ENCODE data around the gene FKBP10. TPM values are rescaled to one million over a fixed set of nuclear protein-coding genes. Genes with fewer than 3 reads are reported as not detected.
"Not testable (repeated sequence)": the region's sequence is repeated elsewhere in the genome, so short reads cannot be mapped to it uniquely, and the experiment has no call there.

FKBP10 gene
- total RNA-seq, 2 experiments from 2014 or later = 0.36 TPM; not detected in 1

DNA sequence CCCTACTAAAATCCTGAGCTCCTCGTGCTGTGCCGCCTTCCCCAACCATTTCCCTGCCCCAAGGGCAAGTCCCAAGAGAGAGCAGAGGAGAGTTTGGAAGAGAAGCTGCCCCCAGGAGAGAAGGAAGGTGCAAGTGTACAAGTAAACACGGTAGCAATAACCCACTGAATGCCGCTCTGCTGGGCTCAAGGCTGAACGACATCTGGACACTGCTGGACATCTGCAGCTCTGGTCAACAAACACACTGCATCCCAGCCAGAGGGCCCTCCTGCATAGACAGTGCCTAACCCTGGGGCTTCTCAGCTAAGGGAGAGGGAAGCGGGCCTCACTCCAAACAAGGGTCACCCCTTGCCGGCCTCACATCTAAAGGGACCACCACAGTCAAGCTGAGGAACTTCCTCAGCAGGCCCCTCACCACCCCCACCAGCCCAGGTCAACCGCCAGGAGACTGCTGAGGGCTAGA is 39.0 kb upstream of the FKBP10 start:
- intact Hi-C loops (cut with micrococcal nuclease) = no loop called here
- Mint-ChIP-seq H3K4me1 (ENCODE audit: low read depth) (no peaks in the 10 kb centered on the region), H3K27ac (no peak overlapping the region), H3K4me3 (no peak overlapping the region), H3K27me3 (ENCODE audit: low read depth) (no peaks in the 10 kb centered on the region), H3K36me3 (ENCODE audit: low read depth) (no peaks in the 10 kb centered on the region), H3K9me3 (no peaks in the 10 kb centered on the region)
- DNase-seq = no peak
- CTCF ChIA-PET = interaction anchor here (1.0 kb wide), 1 partner anchor 37 kb away, joined by 3 read pairs; no protein-coding TSS in a partner anchor

DNA sequence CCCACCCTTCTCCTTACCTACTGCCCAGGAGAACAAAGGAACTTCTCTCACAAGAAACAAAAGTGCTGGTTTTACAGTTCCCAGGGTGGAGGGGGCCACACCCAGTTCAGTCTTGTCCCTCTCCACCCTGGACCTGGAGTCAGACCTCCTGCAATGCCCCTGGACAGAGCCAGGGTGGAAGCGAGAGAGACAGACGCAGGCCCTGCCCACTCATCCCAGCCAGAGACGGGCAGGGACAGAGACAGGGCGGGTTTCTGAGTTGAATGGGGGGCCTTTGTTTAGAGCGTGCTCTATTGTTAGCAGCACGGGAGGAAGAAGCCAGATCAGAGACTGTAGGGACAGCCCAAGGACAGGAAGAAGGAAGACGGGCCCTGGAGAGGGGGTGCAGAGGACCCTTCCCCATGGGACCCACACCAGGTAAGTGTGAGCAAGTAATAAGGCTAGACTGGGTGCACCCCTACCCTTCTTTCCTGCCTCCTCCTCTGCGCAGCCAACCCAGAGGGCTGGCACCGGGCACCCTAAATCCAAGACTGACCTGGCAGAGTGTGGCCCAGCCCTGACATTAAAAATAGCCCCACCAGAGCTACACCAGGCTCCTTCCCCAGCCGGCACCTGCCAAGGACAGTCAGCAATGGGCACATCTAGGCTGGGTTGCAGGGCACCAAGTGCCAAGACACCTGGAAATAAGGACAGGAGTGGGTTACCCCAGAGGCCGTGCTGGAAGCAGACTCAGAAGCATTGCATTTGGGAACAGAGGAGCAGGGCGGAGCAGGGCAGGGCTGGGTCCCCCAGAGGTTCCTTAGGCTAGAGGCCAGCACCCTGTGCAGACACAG is 37.2 kb upstream of the FKBP10 start:
- no peaks in the 10 kb centered on the region for H3K36me3 Mint-ChIP-seq (ENCODE audit: low read depth)
- DNase-seq = no peak
- CTCF ChIA-PET = no interaction called here
- no peak overlapping the region for H3K4me3 Mint-ChIP-seq
- intact Hi-C loops (cut with micrococcal nuclease) = no loop called here
- H3K9me3 Mint-ChIP-seq = no peaks in the 10 kb centered on the region
- no peak overlapping the region for H3K27ac Mint-ChIP-seq
- no peaks in the 10 kb centered on the region for H3K4me1 Mint-ChIP-seq (ENCODE audit: low read depth)
- H3K27me3 Mint-ChIP-seq (ENCODE audit: low read depth) = no peaks in the 10 kb centered on the region

DNA sequence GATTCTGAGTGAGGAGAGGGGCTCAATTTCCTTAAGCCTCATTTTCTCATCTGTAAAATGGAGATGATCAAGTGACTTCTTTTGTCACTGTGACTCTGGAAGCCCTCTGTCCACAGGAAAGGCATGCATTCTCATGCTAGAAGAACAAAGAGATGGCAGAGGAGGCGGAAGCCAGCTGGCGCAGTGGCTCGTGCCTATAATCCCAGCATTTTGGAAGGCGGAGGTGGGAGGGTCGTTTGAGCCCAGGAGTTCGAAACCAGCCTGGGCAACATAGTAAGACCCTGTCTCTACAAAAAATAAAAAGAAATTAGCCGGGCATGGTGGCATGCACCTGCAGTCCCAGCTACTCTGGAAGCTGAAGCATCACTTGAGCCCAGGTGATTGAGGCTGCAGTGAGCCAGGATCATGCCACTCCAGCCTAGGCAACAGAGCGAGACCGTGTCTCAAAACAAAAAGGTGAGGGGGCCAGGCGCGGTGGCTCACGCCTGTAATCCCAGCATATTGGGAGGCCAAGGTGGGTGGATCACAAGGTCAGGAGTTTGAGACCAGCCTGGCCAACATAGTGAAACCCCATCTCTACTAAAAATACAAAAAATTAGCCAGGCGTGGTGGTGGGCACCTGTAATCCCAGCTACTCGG is 36.4 kb upstream of the FKBP10 start:
- H3K4me1 Mint-ChIP-seq (ENCODE audit: low read depth); CTCF ChIA-PET; intact Hi-C loops (cut with micrococcal nuclease); H3K4me3 Mint-ChIP-seq; H3K36me3 Mint-ChIP-seq (ENCODE audit: low read depth); H3K9me3 Mint-ChIP-seq; H3K27ac Mint-ChIP-seq; H3K27me3 Mint-ChIP-seq (ENCODE audit: low read depth); DNase-seq: not testable (repeated sequence)

DNA sequence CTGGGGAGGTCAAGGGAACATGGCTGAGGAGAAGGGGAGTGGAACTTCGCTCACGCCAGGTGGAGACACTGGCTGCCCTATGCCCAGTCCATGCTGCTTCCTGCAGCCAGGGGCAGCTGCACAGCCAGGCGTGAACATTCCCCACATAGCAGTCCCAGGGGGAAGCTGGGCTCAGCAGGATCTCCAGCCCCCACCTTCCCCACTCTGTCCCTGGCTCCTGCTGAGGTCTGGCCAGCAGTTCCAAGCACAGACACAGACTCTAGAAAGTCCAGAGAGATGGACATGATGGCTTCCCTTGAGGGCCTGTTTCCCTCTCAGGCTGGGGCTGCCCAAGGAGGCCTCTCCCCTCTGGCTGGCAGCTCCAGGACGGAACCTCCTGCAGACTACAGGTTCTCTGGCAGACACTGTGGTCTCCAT is 35.6 kb upstream of the FKBP10 start:
- no peaks in the 10 kb centered on the region for H3K9me3 Mint-ChIP-seq
- peaks cover 4% of the 10 kb centered on the region for H3K27me3 Mint-ChIP-seq (ENCODE audit: low read depth)
- no peaks in the 10 kb centered on the region for H3K4me1 Mint-ChIP-seq (ENCODE audit: low read depth)
- intact Hi-C loops (cut with micrococcal nuclease) = no loop called here
- H3K4me3 Mint-ChIP-seq = no peak overlapping the region
- H3K27ac Mint-ChIP-seq = no peak overlapping the region
- no peak for DNase-seq
- CTCF ChIA-PET = interaction anchor here (1.2 kb wide), 1 partner anchor 81 kb away, joined by 3 read pairs; no protein-coding TSS in a partner anchor
- H3K36me3 Mint-ChIP-seq (ENCODE audit: low read depth) = no peaks in the 10 kb centered on the region

DNA sequence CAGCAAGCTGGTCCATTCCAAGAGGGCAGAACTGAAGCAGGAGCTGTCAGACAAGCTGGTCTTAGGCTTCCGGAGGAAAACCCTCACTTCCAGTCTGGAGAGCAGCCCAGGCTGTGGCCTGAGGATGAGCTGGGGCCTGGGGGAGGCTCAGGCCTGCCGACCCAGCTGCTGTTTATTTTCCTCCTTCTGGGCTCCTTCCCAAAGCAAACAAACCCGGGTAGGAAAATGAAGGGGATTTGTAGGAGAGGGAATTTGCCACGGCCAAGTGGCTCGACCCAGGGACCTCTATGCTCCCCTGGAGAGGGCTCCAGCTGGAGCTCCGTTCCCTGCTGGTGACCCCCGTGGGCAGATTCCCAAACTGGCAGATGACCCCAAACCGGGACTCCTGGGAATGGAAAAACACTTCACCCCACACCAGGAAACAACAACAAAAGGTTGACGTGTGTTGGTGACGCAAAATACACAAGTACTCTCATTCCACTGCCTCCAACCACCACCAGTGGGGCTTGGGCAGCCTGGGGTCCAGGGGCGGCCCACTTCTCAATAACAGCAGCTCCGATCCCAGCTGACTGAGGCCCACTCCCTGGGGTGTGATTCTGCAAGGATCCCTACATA is 35.1 kb upstream of the FKBP10 start:
- no peak for DNase-seq
- Mint-ChIP-seq H3K4me3 (no peak overlapping the region), H3K27ac (no peak overlapping the region), H3K9me3 (no peaks in the 10 kb centered on the region), H3K27me3 (ENCODE audit: low read depth) (peaks cover 8% of the 10 kb centered on the region), H3K4me1 (ENCODE audit: low read depth) (no peaks in the 10 kb centered on the region), H3K36me3 (ENCODE audit: low read depth) (no peaks in the 10 kb centered on the region)
- intact Hi-C loops (cut with micrococcal nuclease) = no loop called here
- CTCF ChIA-PET = interaction anchor here (1.2 kb wide), 1 partner anchor 82 kb away, joined by 3 read pairs; no protein-coding TSS in a partner anchor

DNA sequence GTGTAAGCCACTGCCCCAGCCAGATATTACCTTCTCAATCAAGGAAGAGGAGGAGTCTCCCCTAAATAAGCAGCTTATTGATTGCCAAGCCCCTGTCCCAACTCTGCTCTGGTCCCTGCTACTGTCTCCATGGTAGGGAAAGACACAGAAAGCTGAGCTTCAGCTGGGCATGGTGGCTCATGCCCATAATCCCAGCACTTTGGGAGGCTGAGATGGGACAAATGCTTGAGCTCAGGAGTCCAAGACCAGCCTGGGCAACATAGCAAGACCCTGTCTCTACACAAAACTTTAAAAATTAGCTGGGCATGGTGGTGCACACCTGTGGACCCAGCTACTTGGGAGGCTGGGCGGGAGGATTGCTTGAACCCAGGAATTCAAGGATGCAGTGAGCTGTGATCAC is 32.9 kb upstream of the FKBP10 start:
- no peak overlapping the region for H3K4me3 Mint-ChIP-seq
- H3K4me1 Mint-ChIP-seq (ENCODE audit: low read depth) = peaks cover 2% of the 10 kb centered on the region

DNA sequence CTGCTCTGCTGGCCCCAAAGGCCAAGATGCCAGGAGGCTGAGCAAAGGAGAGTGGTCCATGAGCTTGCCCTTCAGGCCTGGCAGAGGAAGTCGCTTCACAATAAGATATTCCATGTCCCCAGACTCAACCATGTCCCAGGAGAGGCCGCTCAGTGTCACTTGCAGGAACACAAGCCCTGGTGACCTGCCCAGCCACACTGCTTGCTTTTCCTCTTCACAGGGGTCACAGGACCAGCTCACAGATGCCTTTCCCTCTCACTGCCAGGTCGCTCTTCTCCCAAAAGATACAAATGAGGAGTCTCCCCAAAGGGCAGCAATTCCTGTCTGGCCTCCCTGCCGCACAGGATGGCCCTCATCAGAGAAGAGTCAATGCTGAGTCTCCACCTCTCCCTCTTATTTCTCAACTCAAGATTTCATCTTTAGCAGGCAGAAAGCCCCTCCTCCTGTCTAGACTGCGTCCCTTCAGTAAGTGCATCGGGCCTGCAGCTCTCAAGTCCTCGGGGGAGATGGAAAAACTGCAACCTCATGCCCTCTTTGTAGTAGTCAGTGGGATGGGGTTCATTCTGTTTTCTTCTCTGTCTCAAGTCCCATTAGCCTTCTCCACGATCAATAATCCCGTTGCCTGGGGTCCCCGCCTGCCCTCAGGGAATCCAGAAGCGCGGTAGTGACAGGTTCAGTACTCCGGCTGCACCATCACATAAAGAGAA is 31.2 kb upstream of the FKBP10 start:
- CTCF ChIA-PET = interaction anchor here (0.7 to 1.6 kb wide), 2 partner anchors 10 to 44 kb away, joined by 4 read pairs; no protein-coding TSS in a partner anchor
- Mint-ChIP-seq H3K27me3 (ENCODE audit: low read depth) (peaks cover 23% of the 10 kb centered on the region), H3K36me3 (ENCODE audit: low read depth) (no peaks in the 10 kb centered on the region), H3K4me1 (ENCODE audit: low read depth) (peaks cover 9% of the 10 kb centered on the region), H3K27ac (no peak overlapping the region), H3K4me3 (no peak overlapping the region), H3K9me3 (no peaks in the 10 kb centered on the region)
- intact Hi-C loops (cut with micrococcal nuclease) = no loop called here
- DNase-seq = no peak

More for the DNA sequence above, 32.9 kb upstream of the FKBP10 start:
- CTCF ChIA-PET = interaction anchor here (0.7 kb wide), 1 partner anchor 8 kb away, joined by 3 read pairs; no protein-coding TSS in a partner anchor
- Mint-ChIP-seq H3K9me3 (no peaks in the 10 kb centered on the region), H3K36me3 (ENCODE audit: low read depth) (no peaks in the 10 kb centered on the region), H3K27me3 (ENCODE audit: low read depth) (peaks cover 18% of the 10 kb centered on the region), H3K27ac (no peak overlapping the region)
- no peak for DNase-seq
- intact Hi-C loops (cut with micrococcal nuclease) = no loop called here

DNA sequence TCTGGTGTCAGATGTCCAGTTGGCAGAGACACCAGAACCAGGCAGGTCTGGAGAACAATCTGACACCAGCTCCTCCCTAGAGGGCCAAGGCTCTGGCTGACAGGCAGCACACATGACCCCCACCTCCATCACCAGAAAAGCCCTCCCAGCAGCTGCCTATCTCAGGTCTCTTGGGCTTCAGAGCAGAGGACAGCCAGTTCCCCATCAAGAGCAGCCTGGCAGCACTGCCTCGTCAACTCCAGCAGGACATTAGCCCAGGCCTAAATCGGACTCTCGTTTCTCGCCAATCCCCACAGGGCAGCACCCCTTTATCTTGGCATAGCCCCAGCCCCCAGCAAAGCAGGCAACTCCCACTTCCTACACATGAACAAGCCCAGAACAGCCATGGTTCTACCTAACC is 30.7 kb upstream of the FKBP10 start:
- CTCF ChIA-PET = no interaction called here
- Mint-ChIP-seq H3K4me3 (no peak overlapping the region), H3K36me3 (ENCODE audit: low read depth) (no peaks in the 10 kb centered on the region), H3K4me1 (ENCODE audit: low read depth) (peaks cover 13% of the 10 kb centered on the region), H3K27me3 (ENCODE audit: low read depth) (peaks cover 23% of the 10 kb centered on the region), H3K9me3 (no peaks in the 10 kb centered on the region), H3K27ac (no peak overlapping the region)
- DNase-seq = no peak
- intact Hi-C loops (cut with micrococcal nuclease) = no loop called here

DNA sequence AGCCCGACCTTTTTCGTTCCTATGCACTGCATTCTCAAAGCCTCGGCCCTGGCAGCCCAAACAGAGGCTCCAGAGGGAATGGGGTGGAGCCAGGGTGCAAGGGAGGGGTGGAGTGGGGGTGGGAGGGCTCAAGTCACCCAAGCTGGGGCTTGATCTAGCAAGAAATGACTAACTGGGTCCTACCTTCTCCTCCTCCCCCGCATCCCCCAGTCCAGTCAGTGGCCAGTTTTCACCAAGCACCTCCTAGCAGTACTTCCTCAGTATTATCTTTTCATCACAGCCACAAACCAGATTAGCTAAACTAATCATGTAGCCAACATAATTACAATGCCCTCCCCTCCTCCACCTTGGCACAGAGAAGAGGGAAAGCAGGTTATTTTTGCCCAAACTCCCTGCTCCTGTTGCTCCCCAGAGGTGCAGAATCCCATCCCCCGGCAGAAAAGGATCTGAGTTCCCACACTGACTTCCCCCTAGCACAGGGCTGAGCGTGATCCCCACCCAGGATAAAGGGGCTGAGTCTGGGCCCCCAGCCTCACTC is 28.5 kb upstream of the FKBP10 start:
- CTCF ChIA-PET = interaction anchor here (0.6 kb wide), 1 partner anchor 34 kb away, joined by 3 read pairs; no protein-coding TSS in a partner anchor
- H3K36me3 Mint-ChIP-seq (ENCODE audit: low read depth) = no peaks in the 10 kb centered on the region
- no peak overlapping the region for H3K4me3 Mint-ChIP-seq
- peaks cover 21% of the 10 kb centered on the region for H3K4me1 Mint-ChIP-seq (ENCODE audit: low read depth)
- H3K27ac Mint-ChIP-seq = no peak overlapping the region
- no peaks in the 10 kb centered on the region for H3K9me3 Mint-ChIP-seq
- no peak for DNase-seq
- peaks cover 23% of the 10 kb centered on the region for H3K27me3 Mint-ChIP-seq (ENCODE audit: low read depth)
- intact Hi-C loops (cut with micrococcal nuclease) = no loop called here

DNA sequence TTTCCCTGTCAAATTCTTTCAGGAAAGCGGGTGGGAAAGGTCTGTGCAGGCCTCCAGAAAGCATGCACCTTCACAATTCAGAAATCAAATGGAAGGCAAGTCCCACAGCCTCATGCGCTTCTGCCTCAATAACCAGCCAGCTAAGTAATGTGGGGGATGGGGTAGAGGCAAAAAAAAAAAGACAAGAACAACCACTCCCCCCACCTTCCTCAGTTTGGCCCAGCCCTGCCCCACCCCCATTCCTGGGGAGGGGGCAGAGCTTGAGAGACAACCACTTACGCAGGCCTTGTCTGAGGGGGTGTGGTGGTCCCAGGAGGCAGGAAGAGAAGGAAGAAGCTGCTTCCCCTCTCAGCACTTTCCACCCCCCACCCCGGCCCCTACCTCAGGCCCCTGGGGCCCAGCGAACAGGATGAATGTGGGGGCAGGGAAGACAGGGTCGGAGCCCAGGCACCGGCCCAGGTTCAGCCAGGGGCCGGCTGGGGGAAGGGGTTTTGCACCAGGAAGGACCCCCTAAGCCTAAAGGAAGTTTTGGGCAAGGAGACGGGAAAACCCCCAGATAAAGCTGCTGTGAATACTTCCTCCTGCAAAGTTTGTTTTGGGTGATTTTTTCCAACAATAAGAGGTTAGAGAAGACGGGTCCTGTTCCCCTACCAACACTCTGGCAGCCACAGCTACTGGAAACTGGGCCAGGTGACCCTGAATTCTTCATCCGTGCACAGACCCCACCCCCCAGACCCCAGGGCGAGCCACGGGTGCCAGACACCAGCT is 27.5 kb upstream of the FKBP10 start:
- Mint-ChIP-seq H3K9me3 (no peaks in the 10 kb centered on the region), H3K36me3 (ENCODE audit: low read depth) (no peaks in the 10 kb centered on the region), H3K4me3 (peak overlapping the region; percentile 27), H3K27me3 (ENCODE audit: low read depth) (peaks cover 23% of the 10 kb centered on the region), H3K27ac (no peak overlapping the region), H3K4me1 (ENCODE audit: low read depth) (peaks cover 21% of the 10 kb centered on the region)
- intact Hi-C loops (cut with micrococcal nuclease) = no loop called here
- CTCF ChIA-PET = interaction anchor here (1.5 to 2.0 kb wide), 2 partner anchors 16 to 35 kb away, joined by 4 read pairs; no protein-coding TSS in a partner anchor
- no peak for DNase-seq

DNA sequence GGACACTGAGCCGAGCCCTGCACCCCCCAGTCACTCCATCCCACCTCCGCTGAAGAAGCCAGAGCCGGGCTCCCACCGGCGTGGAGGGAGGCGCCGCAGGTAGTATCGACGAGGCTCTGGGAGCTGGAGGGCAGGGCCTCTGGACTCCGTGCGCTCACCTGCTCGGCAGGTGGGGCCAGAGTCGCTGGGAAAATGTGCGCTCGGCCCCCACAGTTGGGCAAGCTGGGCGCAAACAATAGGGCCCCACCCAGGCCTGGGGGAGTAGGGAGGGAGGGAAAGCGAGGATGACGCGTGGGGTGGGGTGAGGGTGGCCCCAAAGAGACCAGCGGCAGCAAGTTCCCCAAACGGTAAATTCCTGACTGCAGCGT is 27.0 kb upstream of the FKBP10 start:
- no peak for DNase-seq
- intact Hi-C loops (cut with micrococcal nuclease) = no loop called here
- H3K4me3 Mint-ChIP-seq = peak overlapping the region; percentile 32
- H3K27me3 Mint-ChIP-seq (ENCODE audit: low read depth) = peaks cover 23% of the 10 kb centered on the region
- CTCF ChIA-PET = interaction anchor here (1.5 to 2.0 kb wide), 2 partner anchors 16 to 36 kb away, joined by 4 read pairs; no protein-coding TSS in a partner anchor
- no peaks in the 10 kb centered on the region for H3K36me3 Mint-ChIP-seq (ENCODE audit: low read depth)
- H3K27ac Mint-ChIP-seq = no peak overlapping the region
- H3K4me1 Mint-ChIP-seq (ENCODE audit: low read depth) = peaks cover 22% of the 10 kb centered on the region
- H3K9me3 Mint-ChIP-seq = no peaks in the 10 kb centered on the region
